ENCODE data around the gene GFM2. TPM values are rescaled to one million over a fixed set of nuclear protein-coding genes. Genes with fewer than 3 reads are reported as not detected.

Gene GFM2
- total RNA-seq, 4 donors from 2014 or later: 19.3 to 27.0 (median 24.7) TPM

DNA sequence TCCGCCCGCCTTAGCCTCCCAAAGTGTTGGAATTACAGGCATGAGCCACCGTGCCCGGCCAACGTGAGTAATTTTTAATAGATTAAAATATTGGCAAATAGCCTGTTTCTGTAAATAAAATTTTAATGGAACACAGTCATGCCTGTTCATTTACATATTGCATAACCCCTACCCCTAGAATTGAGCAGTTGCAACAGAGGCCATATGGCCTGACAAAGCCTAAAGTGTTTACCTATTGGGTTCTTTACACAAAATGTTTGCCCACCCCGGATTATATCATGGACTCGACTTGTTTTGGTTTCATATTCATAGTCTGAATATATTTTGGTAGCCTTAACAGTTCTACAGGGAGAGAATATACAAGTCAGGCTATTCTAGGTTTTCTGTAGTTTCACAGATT, 5.4 kb upstream of the GFM2 start:
- Histone ChIP-seq H3K27ac (no peak overlapping the region), H3K4me1 (peaks cover 4 to 11% (median 8%) of the 10 kb centered on the region in 4 donors), H3K9me3 (no peaks in the 10 kb centered on the region), H3K36me3 (peaks cover 0 to 67% (median 26%) of the 10 kb centered on the region in 4 donors), H3K27me3 (no peaks in the 10 kb centered on the region), H3K4me3 (no peak overlapping the region)
- TF ChIP-seq EP300 (IDR thresholded peaks at IDR 0.05; ENCODE audit: low read depth): no peak
- TF ChIP-seq, protein P1, sequence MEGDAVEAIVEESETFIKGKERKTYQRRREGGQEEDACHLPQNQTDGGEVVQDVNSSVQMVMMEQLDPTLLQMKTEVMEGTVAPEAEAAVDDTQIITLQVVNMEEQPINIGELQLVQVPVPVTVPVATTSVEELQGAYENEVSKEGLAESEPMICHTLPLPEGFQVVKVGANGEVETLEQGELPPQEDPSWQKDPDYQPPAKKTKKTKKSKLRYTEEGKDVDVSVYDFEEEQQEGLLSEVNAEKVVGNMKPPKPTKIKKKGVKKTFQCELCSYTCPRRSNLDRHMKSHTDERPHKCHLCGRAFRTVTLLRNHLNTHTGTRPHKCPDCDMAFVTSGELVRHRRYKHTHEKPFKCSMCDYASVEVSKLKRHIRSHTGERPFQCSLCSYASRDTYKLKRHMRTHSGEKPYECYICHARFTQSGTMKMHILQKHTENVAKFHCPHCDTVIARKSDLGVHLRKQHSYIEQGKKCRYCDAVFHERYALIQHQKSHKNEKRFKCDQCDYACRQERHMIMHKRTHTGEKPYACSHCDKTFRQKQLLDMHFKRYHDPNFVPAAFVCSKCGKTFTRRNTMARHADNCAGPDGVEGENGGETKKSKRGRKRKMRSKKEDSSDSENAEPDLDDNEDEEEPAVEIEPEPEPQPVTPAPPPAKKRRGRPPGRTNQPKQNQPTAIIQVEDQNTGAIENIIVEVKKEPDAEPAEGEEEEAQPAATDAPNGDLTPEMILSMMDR (IDR thresholded peaks at IDR 0.05): no peak
- TF ChIP-seq POLR2A (IDR thresholded peaks at IDR 0.05): no peak
- no peak for TF ChIP-seq POLR2AphosphoS5 (IDR thresholded peaks at IDR 0.05)
- 81 to 89% methylated on average over 2 to 7 of the region's 7 CpGs for WGBS, 2 donors (ENCODE audit: low coverage in 1 of 2)
- in situ Hi-C loops (cut with MboI; ENCODE audit: low pct_ligation_motif_present in 1 of 4, low pct_unique_long_range_greater_than_20kb in 1 of 4, low sequenced_read_pairs in 3 of 4): no loop called here
- intact Hi-C loops (cut with DNase I; ENCODE audit: low total_unique reads): no loop called here
- DNase-seq: no peak

DNA sequence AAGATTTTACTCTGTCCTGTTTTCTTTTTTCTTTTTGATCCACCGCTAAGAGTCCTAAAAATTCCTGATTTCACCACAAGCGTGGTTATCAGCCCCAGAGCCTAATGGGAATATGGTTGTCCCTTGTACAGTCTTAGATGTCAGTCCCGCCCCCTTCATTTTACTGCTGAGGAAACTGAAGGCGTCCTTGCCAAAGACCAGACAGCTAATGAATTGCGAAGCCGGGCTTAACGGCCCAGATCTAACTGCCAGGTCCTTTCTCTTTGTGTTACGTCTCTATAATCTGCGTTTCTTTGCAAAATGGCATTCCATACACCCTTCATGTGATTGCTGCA, 629 bp upstream of the GFM2 start:
- H3K4me3 ChIP-seq: peak overlapping the region; percentile 48 to 93 (median 84)
- H3K36me3 ChIP-seq: peaks cover 0 to 32% (median 13%) of the 10 kb centered on the region in 4 donors
- WGBS, 2 donors (ENCODE audit: low coverage in 1 of 2): 0 to 2% methylated on average over 8 to 9 of the region's 9 CpGs
- in situ Hi-C loops (cut with MboI; ENCODE audit: low pct_ligation_motif_present in 1 of 4, low pct_unique_long_range_greater_than_20kb in 1 of 4, low sequenced_read_pairs in 3 of 4) (no loop called here), intact Hi-C loops (cut with DNase I; ENCODE audit: low total_unique reads) (no loop called here)
- H3K9me3 ChIP-seq: no peaks in the 10 kb centered on the region
- peaks cover 18 to 33% (median 23%) of the 10 kb centered on the region in 4 donors for H3K4me1 ChIP-seq
- no peaks in the 10 kb centered on the region for H3K27me3 ChIP-seq
- DNase-seq: peak; percentile 25
- no peak for TF ChIP-seq EP300 (IDR thresholded peaks at IDR 0.05; ENCODE audit: low read depth)
- no peak for TF ChIP-seq POLR2AphosphoS5 (IDR thresholded peaks at IDR 0.05)
- no peak for TF ChIP-seq POLR2A (IDR thresholded peaks at IDR 0.05)
- TF ChIP-seq, protein P1 (IDR thresholded peaks at IDR 0.05): no peak
- peak overlapping the region; percentile 84 to 88 (median 87) for H3K27ac ChIP-seq

DNA sequence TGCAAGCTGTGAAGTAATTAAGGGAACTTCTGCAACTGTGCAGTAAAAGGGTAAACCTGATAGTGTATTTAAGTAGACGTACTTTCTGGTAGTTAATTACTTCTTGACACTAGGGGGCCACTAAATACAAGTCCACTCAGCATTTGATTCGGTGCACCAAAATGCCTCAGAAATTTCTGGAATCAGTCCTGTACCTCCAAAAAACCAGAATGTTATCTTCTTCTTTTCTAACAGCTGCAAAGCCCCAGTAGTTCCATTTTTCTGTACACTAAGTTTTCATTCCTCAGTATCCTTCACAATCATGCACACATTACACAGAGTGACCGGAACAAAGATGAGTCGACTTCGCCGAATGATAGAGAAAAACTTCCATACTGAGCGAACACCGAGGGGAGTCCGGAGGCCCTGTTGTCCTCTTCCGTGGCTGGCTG, 484 bp downstream of the GFM2 start:
- in situ Hi-C loops (cut with MboI; ENCODE audit: low pct_ligation_motif_present in 1 of 4, low pct_unique_long_range_greater_than_20kb in 1 of 4, low sequenced_read_pairs in 3 of 4): no loop called here

DNA sequence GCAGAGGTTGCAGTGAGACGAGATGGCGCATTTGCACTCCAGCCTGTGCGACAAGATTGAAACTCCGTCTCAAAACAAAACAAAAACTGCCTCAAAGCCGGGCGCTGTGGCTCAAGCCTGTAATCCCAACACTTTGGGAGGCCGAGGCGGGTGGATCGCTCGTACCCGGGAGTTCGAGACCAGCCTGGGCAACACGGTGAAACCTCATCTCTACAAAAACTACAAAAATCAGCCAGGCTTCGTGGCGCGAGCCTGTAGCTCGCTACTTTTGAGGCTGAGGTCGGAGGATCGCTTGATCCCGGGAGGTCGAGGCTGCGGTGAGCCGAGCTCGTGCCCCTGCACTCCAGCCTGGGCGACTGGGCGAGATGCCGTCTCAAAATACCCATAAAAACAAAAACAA, 988 bp downstream of the GFM2 start:
- TF ChIP-seq EP300 (IDR thresholded peaks at IDR 0.05; ENCODE audit: low read depth) (no peak), POLR2AphosphoS5 (IDR thresholded peaks at IDR 0.05) (no peak)
- Histone ChIP-seq H3K9me3 (no peaks in the 10 kb centered on the region), H3K27ac (peak overlapping the region; percentile 84 to 88 (median 87)), H3K4me1 (peaks cover 18 to 33% (median 23%) of the 10 kb centered on the region in 4 donors), H3K27me3 (no peaks in the 10 kb centered on the region), H3K4me3 (peak overlapping the region; percentile 71 to 93 (median 84)), H3K36me3 (peaks cover 0 to 26% (median 8%) of the 10 kb centered on the region in 4 donors)
- in situ Hi-C loops (cut with MboI; ENCODE audit: low pct_ligation_motif_present in 1 of 4, low pct_unique_long_range_greater_than_20kb in 1 of 4, low sequenced_read_pairs in 3 of 4) (no loop called here), intact Hi-C loops (cut with DNase I; ENCODE audit: low total_unique reads) (no loop called here)
- 60 to 70% methylated on average over 12 to 27 of the region's 27 CpGs for WGBS, 2 donors (ENCODE audit: low coverage in 1 of 2)
- no peak for DNase-seq

More for the DNA sequence above, 484 bp downstream of the GFM2 start:
- WGBS, 2 donors (ENCODE audit: low coverage in 1 of 2): 0 to 1% methylated on average over 1 to 10 of the region's 10 CpGs
- H3K9me3 ChIP-seq: no peaks in the 10 kb centered on the region
- TF ChIP-seq, protein P1 (IDR thresholded peaks at IDR 0.05): peak; percentile 51 to 69 (median 53)
- TF ChIP-seq POLR2AphosphoS5 (IDR thresholded peaks at IDR 0.05): no peak
- TF ChIP-seq POLR2A (IDR thresholded peaks at IDR 0.05): no peak
- no peak for TF ChIP-seq EP300 (IDR thresholded peaks at IDR 0.05; ENCODE audit: low read depth)
- no peak for DNase-seq
- peaks cover 18 to 33% (median 23%) of the 10 kb centered on the region in 4 donors for H3K4me1 ChIP-seq
- intact Hi-C loops (cut with DNase I; ENCODE audit: low total_unique reads): no loop called here
- H3K4me3 ChIP-seq: peak overlapping the region; percentile 71 to 93 (median 84)
- H3K36me3 ChIP-seq: peaks cover 0 to 28% (median 10%) of the 10 kb centered on the region in 4 donors
- peak overlapping the region; percentile 84 to 88 (median 87) for H3K27ac ChIP-seq
- H3K27me3 ChIP-seq: no peaks in the 10 kb centered on the region

DNA sequence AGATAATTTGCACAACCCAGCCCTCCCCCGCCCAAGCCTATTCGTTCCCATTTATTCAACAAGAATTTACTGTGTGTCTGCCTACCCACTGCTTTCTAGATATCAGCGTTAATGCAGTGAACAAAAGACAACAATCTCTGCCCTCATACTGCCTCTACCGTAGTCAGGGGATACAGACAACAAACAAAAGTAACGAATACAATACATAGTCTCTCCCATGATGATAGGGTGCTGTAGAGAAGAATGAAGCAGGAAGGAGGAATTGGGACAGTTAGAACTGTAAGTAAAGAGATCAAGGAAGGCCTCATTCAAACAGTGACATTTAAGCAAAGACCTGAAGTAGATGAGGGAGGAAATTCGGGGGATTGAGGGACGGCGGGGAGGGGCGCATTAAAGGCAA, 1.7 kb downstream of the GFM2 start:
- Histone ChIP-seq H3K27me3 (no peaks in the 10 kb centered on the region), H3K4me3 (peak overlapping the region in 1 of 4 donors; percentile 91), H3K9me3 (no peaks in the 10 kb centered on the region), H3K4me1 (peaks cover 18 to 33% (median 23%) of the 10 kb centered on the region in 4 donors), H3K27ac (peak overlapping the region in 1 of 4 donors; percentile 84), H3K36me3 (peaks cover 0 to 19% (median 9%) of the 10 kb centered on the region in 4 donors)
- intact Hi-C loops (cut with DNase I; ENCODE audit: low total_unique reads): no loop called here
- TF ChIP-seq POLR2AphosphoS5 (IDR thresholded peaks at IDR 0.05) (no peak), POLR2A (IDR thresholded peaks at IDR 0.05) (no peak), EP300 (IDR thresholded peaks at IDR 0.05; ENCODE audit: low read depth) (no peak)
- TF ChIP-seq, protein P1 (IDR thresholded peaks at IDR 0.05): no peak
- no peak for DNase-seq
- WGBS, 2 donors (ENCODE audit: low coverage in 1 of 2): 47 to 59% methylated on average over 5 to 9 of the region's 9 CpGs
- in situ Hi-C loops (cut with MboI; ENCODE audit: low pct_ligation_motif_present in 1 of 4, low pct_unique_long_range_greater_than_20kb in 1 of 4, low sequenced_read_pairs in 3 of 4): no loop called here

All from transverse colon (tissue), 4 donors.